H54 (cell line): ENCODE results near the gene ISLR2.

Experiments
- DNase-seq: peaks from one replicate; pipeline ENCODE4 v3.0.0; 2011; ENCODE audit warnings: low spot score, mixed read lengths; ENCODE audit not compliant: insufficient read length
- FAIRE-seq: peaks from 3 replicates; lab custom pipeline; 2011; peaks lifted over from hg19 to GRCh38; lab: Jason Lieb, UNC
- POLR2A ChIP-seq: IDR thresholded peaks from 2 replicates; pipeline ENCODE4 v1.6.1; 2011; ENCODE audit warnings: low read depth, mild to moderate bottlenecking, low read length

Gene ISLR2

GRCh38 chr15:74134387-74135027 lies 4.1 kb downstream of the ISLR2 start:
- no peak for FAIRE-seq
- no peak for DNase-seq
- no peak for TF ChIP-seq POLR2A

DNA sequence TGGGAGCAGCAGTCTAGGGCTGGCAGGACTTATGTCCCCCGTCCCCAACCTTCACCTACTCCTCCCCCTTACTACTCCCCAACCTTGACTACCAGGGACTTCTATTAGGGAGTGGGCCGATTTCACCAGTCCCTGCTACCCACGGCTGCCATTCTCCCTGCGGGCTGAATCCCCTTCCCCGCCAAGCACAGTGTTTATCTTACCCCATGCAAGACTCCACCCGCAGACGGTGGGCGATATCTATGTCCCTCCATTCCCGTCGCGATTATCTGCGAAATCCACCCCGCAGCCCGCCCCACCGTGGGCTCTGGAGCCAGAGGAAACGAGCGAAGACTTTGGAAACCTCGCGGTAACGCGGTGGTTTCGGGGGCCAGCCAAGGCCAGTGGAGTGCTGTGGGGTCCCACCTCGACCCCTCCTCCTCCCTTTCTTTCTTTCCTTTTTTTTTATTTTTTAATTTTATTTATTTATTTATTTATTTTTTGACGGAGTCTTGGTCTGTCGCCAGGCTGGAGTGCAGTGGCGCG lies 4.7 kb downstream of the ISLR2 start:
- DNase-seq: no peak
- TF ChIP-seq POLR2A: no peak
- FAIRE-seq: no peak

- no peak for TF ChIP-seq POLR2A
- FAIRE-seq (no peak), DNase-seq (no peak)
Observed at GRCh38 chr15:74136540-74136813, 6.1 kb downstream of the ISLR2 start.

- TF ChIP-seq POLR2A: peak; percentile 46; the same call in 1 of the 2 replicates
- DNase-seq: no peak
- no peak for FAIRE-seq
Observed at GRCh38 chr15:74136814-74137536, 6.6 kb downstream of the ISLR2 start.

DNA sequence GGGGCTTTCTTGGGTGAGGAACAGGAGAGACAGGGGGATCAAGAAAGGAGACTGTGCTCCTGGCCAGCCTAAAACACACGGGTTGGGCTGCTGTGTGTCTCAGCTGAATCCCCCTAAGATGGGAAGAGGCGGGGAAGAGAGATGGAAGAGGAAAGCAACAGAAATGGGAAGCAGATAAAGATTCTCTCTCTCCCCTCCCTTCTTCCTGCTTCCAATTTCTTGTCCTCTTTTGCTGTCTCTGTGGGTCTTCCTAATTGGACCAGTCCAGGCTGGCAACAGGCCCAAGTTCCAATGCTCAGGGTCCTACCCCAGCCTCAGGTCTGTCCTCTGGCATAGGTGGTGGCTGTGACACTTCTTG lies 7.1 kb downstream of the ISLR2 start:
- DNase-seq (no peak), FAIRE-seq (no peak)
- no peak for TF ChIP-seq POLR2A

DNA sequence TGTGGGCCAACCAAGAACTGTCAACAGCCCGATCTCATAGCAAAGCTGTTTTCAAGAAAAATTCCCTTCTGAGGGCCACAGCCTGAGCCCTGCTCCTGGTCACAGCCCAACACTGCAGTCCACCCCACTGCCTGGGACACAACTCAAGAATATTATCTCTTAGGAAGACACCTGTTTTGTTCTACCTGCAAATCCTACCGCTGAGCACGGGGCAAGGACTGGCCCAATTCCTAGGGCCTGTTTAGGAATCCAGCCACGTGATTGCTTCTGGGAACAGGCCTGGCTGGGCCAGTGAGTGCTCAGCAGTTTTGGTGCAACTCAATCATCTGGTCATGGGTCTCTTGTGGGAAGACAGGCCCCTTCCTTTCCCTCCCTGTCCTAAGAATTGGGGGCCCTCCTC lies 8.3 kb downstream of the ISLR2 start:
- no peak for TF ChIP-seq POLR2A
- no peak for FAIRE-seq
- no peak for DNase-seq

DNA sequence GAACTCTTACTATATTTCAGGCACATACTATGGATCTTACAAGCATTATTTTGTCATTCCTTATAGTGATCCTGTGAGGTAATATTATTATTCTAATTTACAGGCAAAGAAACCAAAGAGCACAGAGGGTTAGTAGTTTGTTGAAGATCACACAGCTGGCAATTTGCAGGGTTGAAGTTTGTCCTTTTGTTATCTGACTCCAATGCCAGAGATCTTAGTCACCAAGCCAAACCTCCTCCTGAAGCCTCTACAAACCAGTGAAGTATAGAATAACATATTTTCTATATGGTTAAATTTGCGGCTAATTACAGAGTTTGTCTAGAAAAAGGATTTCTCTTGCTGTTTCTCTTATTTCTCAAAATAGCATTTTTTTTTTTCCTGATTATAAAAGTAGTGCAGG lies 11.2 kb downstream of the ISLR2 start:
- no peak for DNase-seq
- no peak for TF ChIP-seq POLR2A
- FAIRE-seq: no peak

DNA sequence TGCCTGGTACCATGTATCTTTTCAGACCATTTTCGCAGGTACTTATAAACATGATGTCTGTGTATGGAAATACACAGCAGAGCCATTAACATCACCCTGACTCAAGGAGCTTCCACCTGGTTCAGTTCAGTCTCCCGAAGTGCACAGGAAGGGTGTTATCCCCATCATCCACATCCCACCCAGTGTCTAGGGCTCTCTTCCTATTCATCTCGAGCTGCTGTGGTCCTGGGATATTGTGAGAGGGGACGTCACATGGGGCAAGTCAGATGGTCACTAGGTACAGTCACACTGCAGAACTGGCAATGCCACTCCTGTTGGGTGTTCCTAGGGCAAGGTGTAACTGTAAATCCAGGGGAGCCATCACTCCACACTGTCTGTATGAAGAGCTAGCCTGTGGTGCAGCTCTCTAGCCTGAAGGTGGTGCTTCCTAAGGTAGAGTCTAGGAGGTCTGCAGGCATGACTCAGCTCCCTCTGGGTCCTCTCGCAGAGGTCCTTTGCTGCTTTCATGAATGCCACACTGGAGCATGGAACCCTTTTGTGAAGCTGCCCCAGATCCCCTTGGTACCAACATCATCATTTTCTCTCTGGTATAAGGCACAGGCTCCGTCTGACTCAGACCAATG lies 13.9 kb downstream of the ISLR2 start:
- DNase-seq (no peak), FAIRE-seq (no peak)

GRCh38 chr15:74146277-74146800 lies 16.0 kb downstream of the ISLR2 start:
- DNase-seq (no peak), FAIRE-seq (no peak)
- TF ChIP-seq POLR2A: no peak

More for the DNA sequence above, 13.9 kb downstream of the ISLR2 start:
- TF ChIP-seq POLR2A: no peak

GRCh38 chr15:74147051-74147450 lies 16.7 kb downstream of the ISLR2 start:
- FAIRE-seq: no peak
- no peak for TF ChIP-seq POLR2A
- DNase-seq: no peak

DNA sequence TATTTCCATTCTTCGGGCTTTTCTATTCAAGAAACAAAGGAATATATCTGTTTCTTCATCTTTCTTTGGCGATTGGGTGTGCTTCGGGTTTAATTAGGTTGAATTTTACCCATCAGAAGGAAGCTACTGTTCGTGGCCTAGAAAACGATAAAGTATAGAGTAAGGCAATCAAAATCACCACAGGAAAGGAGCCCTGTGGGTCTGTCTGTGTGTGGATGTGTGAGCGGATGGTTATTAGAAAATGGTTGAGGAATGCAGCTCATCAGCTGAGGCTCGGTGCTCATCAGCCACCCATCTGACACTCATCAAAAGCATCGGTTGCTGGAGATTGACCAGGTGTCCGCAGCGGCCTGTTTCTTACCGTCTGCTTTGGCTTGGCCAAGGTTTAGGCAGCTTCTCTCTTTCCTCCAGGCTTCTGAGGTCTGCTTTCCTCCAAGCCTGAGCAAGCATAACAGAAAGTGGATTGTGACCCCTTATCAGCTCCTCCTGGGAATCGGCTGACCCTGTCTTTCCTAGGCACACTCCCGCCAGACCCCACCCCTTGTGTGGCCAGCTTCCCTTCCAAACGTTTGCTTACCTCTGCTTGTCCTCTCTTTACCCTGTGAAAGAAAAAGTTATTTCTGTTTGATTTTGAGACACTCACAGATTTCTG lies 25.5 kb downstream of the ISLR2 start:
- TF ChIP-seq POLR2A: no peak
- no peak for FAIRE-seq
- DNase-seq: no peak

- FAIRE-seq (no peak), DNase-seq (no peak)
- no peak for TF ChIP-seq POLR2A
Observed at GRCh38 chr15:74156678-74157411, 26.5 kb downstream of the ISLR2 start.
